CD4-positive, alpha-beta T cell treated with Interleukin-17A for 4 hours (primary cell): Measurements from ENCODE around the gene NEGR1.

Source experiments
- DNase-seq: peaks from one replicate; pipeline ENCODE4 v3.0.0-alpha.2; 2020; ENCODE audit warnings: mixed read lengths

Gene NEGR1

DNA sequence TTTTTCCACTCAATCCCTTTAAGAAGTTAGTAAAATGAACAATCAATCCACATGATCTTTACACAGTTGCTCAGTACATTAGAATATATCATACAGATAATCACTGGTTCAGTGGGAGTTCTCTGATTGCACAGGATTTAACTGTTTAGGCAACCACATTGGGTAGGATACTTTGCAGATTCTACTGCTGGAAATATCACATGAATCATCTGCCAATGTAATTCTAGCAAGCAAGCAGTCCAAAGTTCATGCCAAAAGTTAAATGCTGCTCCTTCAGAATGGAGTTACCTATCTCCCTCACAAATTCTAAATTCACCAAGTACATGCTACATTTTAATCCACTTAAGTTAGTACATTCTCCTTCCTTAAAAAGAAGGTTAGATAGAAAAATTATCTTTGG is 52.4 kb downstream of the NEGR1 start:
- DNase-seq, result no peak

DNA sequence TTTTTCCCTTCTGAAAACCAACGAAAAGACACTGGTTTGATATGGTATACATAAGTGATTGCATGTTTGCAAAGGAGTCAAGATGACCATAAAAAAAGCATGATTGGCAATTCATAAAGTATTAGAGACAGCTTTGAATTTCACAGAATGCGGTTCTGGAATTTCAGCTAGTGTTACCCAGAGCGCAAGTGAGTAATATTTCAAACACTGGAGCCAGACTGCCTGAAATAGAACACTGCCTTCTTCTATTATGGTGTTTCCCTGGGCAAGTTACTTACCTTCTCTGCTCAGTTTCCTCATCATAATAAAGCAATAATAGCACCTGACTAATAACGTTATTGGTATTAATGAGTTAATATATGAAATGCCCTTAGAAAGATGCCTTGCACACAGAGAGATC is 54.7 kb downstream of the NEGR1 start:
- DNase-seq, result no peak

DNA sequence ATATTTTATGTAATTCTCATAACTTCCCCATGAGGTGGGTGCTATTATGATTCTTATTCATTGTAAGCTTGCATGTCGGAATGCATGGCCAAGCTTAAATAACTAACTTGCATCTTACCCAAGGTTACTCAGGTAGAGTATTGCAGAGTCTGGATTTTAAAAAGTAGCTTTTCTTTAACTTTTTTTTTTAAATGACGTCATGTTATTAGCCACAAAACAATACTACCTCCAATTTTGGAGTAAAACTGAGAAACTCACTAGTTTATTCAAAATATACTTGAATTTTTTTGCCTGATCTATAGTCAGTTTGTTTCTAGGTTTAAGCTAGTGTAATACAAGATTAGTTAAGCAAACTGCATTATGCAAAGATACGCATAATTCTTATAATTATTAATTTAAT is 57.8 kb downstream of the NEGR1 start:
- DNase-seq, result no peak

DNA sequence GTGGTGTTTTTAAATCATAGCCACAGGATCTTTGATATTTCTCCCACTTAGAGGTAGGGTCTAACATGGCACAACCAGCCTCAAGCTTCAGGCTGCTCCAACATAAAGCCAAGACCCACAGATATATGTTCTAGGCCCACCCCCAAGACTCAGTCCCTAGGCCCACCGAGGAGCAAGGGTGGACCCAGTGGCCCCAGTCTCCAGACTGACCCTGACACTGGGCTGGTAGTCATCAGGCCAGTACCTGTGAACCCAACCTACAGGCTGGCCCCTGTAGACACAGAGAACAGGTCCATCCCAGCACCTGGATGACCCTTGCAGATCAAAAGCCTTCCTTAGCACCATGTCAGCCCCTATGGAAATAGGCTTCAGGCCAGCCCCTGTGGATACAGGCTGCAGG is 60.5 kb downstream of the NEGR1 start:
- DNase-seq, result no peak

DNA sequence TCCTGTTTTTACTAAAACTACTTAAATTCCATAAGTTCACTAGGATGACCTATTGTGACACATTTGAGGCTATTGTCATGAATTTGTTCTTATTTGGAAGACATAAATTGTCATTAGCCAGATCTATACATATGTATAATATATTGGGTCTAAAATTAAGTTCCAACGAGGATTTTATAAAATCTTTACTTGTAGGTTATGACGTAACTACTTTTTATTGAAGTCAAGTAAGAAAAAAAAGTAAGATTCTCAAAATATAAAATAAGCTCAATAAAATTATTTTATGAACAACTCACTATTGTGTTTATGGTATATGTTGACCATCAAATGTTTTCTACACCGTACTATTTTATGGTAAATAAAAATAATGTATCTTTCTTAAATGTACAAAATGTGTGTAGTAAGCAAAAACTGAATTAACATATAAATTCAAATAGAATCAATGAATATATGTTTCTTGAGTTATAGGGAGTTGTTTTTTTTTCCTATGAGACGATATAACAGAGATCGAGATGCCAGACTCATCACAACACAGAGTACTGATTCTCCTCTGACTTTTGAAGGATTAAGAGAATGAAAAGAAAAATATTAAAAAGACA is 64.1 kb downstream of the NEGR1 start:
- no peak for DNase-seq

DNA sequence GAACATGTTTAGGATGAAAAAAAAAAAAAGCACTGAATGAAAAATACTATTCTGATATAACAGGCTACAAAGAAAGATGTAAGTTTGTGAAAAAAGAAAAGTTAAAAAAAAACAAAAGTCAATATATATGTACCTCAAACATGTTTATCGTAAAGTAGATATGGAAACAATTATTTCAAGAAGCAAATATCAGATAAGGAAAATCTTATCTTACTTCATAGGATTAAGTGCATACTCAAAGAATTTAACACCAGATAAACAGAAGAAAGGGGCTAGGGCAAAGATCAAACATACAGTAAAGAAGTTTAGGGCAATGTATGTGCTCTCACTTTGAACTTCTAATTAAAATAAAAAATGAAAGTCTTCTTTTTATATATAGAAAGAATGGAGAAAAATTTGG is 75.3 kb downstream of the NEGR1 start:
- no peak for DNase-seq

DNA sequence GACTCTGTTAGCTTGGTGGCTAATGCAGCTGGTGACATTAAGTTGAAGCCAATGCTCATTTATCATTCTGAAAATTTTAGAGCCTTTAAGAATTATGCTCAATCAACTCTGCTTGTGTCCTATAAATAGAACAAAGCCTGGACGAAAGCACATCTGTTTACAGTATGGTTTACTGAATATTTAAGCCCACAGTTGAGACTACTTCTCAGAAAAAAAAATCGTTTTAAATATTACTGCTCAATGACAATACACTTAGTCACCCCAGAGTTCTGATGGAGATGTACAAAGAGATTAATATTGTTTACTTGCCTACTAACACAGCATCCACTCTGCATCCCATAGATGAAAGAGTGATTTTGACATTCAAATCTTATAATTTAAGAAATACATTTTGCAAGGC is 79.6 kb downstream of the NEGR1 start:
- no peak for DNase-seq

DNA sequence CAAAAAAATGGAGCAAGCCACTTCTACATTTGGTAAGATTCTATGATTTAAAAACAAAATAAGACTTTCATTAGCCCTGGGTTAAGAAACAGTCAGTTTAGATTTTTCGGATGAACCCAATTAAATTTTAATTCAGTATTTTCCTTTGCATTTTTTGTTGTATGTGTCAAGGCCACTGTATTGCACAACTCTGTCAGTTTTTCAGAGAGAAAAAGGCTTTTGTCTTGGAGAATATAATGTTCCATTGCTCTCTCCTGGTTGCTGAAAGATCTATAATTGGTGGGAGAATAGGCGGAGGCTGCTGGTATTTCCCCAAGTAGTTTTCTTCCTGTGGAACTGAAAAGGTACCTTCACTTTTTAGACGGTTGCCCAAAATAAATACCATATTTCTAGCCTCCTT is 84.6 kb downstream of the NEGR1 start:
- DNase-seq, result no peak

DNA sequence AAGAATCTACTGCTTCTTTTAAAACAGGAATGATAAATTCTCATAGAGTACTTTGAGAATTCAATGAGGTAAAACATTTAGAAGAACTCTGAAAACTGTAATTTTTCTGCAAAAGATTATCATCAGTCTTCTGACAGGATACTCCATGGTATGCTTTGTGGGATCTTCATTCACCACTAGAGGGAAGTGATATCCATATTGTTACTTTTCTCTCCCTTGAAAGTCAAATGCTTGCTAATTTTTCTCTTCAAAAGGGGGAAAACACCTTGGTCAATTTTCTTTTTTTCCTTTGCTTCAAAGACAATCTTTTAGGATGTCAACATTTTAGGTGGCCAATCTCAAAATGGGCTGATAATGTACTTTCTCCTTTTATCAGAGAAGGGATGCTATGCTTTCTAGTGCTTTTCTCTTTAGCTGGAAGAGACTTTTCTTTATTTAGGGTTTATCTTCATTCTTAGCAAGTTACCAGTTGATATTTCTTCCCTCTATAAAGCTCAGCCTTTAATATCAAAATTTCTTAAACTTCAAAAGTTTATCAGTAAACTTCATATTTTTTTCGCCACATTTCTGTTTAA is 95.5 kb downstream of the NEGR1 start:
- DNase-seq, result no peak

DNA sequence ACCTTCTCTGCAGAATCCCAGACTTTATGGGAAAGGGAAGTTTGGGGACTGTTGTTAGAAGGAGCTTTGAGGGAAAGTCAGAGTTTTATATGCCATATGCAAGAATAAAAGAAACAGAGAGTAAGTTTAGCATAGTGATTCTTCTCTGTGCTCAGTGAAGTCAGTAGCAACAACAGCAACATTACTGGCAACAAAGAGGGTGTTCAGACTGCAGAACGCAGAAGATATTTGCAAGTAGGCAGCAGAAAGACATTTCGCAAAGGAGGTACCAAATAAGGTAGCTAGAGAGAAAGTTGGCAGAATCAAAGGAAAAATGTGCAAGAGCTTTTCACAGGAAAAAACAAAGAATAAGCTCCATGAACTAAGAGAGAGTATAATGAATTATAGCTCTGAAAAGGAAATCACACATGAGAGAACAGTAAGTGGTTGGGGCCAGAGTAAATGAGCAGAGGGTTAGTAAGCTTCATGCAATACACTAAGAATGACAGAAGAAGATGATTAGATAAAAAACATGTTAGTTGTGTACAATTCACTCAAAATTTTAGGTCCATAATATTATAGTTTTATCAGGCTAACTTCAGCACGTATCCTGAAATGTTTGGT is 98.1 kb downstream of the NEGR1 start:
- DNase-seq, result no peak

DNA sequence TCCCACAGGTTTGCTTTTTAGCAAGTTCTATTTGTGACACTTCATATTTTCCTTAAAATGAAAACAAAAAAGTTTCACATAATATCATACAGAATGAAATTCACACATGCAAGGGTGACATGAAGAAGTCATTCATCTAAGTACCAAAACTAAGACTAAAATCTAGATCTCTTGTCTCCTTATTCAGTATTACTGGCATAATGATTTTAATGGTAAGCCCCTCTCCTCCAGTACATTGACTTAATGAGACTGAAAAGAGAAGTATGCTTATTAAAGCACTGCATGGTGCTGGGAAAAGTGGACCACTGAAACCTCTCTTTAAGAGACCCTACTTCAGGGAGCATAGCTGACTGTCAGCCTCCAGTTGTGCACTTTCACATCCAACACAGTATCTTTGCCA is 99.5 kb downstream of the NEGR1 start:
- DNase-seq, result no peak

DNA sequence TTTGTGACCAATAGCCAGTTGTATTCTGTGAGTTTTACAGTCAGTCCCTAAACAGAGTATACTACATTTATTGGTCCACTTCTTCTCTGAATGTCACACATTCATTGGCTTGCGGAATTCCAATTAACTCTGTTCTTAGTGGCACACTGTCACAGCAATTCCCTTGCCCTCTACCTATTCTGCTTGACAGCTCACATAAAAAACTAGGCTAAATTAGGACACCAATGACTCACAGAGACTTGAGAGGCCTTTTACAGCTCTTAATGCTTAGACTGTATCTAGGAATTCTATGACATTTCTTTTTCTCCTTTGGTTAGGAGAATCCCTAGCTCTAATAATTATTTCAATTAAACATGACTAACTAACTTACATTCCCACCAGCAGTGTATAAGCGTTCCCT is 104.1 kb downstream of the NEGR1 start:
- no peak for DNase-seq

DNA sequence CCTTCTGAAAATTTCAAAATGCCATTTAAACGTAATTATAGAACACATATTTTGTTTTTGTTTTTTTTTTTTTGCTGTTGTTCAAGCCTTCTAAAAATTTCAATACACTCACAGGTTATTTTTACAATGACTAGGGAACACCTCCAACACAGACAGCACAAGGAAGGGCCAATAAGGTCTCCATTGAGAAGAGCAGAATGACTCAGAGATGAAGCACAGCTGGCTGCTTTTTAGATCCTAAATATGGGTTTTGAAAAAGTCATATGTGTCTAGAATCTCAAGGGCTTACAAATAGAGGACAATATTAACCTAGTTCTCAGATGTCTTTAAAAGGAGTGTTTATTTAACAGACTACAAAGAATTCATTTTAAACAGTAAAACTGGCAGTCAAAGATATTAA is 104.6 kb downstream of the NEGR1 start:
- DNase-seq, result no peak

DNA sequence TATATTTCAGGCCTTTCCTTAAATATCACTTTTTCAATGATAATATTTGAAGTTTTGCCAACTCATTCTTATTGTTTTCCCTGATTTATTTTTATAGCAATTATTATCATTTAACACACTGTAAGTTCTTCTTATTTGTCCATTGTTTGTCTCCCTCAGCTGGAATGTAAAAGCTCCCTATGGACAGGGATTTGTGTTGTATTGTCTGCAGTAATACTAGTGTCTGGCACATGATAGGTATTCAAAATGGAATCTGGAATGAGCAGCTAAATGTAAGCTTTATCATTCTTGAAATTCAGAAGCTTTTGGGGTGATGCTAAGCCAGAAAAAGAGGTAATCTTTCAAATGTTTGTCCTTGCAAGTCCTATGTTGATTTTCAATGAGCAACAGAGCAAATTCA is 112.1 kb downstream of the NEGR1 start:
- DNase-seq, result no peak

DNA sequence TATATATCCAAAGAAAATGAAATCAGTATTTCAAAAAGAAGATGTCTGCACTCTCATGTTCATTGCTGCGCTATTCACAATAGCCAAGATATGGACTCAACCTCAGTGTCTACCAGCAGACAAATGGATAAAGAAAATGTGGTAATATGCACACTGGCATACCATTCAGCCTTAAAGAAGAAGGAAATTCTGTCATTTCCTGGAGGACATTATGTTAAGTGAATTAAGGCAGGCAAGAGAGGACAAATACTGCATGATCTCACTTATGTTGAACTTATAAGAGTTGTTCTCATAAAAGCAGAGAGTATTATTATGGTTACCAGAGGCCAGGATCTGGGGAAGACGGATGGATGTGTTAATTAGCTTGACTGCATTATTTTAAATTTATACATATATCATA is 115.9 kb downstream of the NEGR1 start:
- DNase-seq, result no peak

DNA sequence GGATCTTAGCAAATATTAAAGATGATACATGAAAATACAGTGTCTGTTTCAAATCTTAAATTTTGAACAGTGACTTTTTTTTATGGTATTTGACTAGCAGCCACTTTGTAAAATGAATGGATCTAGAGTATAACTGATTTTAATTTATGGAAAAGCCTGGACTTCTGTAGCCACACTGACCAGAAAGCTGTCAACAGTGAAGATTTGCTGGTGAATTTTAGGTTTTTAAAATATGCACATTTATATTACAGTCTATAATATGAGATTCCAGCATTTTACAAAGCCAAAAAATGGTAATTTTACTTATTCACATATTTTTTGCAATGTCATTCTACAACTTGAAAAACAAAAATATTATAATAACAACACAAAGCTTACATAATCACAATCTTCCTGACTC is 131.8 kb downstream of the NEGR1 start:
- no peak for DNase-seq

DNA sequence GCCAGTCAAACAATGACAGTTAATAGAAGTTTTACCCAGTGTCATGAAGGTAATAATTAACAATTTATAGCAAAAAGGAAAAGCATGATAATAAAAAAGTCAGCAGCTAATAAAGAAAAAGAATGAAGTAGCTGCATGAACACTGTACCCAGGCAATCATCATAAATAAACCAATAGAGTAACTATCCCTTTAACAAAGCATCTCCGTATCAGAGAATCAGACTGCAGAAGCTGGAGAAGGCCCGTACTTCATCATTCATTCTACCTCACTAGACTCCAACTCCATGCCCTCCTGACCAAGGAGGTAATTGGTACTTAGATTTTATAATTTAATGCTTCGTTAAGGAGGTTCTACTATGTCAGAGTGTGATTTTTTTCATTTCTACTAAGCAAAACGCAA is 140.5 kb downstream of the NEGR1 start:
- no peak for DNase-seq

DNA sequence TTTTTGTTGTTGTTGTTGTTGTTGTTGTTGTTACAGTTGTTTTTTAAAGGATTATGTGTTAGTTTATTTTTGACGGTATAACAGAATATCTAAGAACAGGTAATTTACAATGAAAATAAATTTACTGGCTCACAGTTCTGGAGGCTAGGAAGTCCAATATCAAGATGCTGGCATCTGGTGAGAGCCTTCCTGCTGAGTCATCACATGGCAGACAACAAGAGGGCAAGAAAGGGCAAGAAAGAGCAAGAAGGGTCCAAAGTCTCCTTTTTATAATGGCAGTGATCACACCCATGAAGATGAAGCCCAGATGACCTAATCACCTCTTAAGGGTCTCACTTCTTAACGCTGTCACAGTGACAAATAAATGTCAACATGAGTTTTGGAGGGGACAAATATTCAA is 142.1 kb downstream of the NEGR1 start:
- DNase-seq, result no peak

DNA sequence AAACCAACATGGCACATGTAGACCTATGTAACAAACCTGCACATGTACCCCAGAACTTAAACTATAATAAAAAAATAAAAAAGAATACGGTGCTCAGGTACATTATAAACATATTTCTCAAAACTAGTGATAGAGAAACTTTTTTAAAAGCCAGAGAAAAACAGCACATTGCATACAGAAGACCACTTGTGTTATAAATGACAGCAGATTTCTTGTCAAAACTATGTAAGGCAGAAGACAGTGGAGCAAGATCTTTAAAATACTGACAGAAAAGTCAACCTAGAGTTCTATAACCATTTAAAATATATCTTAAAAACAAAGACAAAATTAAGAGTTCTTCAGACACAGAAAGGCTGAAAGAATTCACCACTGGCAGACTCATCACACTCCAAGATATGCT is 144.7 kb downstream of the NEGR1 start:
- no peak for DNase-seq

DNA sequence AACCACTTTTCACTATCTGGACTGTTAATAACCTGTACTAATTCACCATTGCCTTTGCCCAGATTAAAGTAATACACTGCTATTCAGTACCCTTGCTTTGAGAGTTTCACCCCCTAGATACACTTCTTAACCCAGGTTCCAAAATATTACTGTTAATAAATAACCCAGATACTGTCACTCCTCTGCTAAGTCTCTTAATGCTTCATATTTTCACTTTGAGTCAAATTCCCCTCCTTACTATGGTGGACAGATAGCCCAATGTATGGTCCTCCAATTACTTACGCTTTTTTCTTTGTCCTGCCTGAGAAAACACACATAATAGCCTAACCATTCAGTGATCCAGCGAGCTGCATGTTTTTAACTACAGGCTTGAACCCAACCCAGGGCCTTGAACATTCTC is 152.5 kb downstream of the NEGR1 start:
- DNase-seq, result no peak

DNA sequence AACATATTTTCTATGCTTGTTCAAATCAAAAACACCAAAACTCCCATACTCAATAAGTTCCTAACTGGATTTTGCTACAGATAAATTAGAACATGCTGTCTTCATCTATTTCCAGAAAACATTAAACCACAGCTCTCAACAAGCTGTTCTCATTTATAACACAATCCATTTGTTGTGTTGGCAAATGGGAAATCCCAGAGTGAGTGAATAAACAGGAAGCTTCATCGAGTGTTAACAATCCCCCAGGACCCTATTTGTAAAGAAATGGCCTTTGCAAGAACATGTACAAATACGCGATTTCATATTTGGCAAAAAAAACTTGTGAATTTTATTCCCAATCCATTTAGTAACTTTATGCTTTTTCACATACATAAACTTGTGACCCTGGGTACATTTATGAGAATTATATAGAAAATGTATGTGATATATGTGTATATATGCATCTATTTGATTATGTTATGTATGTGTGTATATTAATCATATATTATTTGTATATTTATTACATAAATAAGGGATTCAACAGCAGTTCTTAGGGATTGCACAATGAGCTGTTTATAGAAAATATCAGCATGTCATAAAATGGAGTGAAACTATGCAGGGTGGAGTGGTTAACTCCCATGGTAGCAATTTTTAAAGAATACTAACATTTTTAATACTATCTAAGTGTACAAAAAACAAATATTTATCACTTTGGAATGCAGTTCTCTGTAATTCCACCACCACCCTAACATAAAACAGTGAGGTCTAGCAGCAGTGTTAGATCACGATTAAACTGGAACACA is 160.0 kb downstream of the NEGR1 start:
- no peak for DNase-seq

DNA sequence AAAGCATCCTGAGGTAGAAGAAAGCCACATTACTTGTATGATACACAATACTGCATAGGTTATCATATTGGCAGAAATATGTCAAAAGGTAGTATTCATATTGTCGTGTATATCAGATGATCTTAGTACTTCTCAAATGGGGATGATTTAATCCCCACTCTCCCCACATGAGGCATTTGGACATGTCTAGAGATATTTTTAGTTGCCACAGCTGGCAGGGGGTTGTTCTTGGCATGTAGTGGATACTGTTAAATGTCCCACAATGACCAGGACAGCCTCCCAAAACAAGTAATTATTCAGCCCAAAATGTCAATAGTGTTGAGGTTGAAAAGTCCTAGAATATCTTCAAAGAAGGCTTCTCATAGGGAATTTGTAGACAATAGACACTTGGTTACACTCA is 162.8 kb downstream of the NEGR1 start:
- no peak for DNase-seq

DNA sequence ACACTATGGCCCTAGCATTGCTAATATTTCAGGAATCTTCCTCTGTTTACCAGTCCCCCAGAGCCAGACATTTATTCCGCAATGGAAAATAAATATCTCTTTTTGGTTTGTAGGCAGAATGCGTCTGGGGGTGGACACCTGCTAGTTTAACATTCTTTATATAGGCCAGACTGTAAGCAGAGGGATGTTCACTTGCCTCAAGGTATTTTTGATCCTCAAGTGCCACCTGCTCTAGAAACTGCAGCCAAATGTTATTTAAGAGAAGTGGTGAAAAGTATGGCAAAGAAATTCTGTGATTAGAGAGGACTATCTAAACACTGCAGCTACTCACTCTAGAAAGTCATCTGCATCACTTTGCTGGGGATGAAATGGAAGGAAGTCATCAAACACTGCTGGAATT is 164.7 kb downstream of the NEGR1 start:
- no peak for DNase-seq

DNA sequence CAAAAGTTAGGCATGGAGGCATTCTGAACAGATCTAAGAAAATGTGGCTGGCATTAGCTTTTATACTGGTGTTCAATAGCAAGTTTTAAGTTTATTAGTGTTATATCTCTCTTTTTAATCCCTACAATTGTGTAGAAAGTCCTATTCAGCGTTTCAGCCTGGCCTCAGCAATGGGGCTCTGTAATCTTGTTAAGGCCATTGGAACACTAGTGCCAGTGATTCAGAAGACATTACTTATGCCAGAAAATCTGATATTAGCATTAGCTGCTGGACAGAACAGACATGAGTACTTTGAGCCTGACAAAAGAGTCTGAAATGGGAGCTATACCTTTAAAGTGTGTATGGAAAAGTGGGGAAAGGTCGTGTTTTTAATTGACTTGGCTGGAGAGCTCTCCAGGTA is 167.0 kb downstream of the NEGR1 start:
- no peak for DNase-seq
